ENCODE data around the gene SCLY. TPM values are rescaled to one million over a fixed set of nuclear protein-coding genes. Genes with fewer than 3 reads are reported as not detected.

SCLY gene
- total and polyA plus RNA-seq, 9 donors: 7.3 to 18.0 (median 12.5) TPM

GRCh38 chr2:238143239-238143951 lies 82.6 kb downstream of the SCLY start:
- Histone ChIP-seq H3K36me3 (no peaks in the 10 kb centered on the region), H3K9me3 (no peaks in the 10 kb centered on the region), H3K4me3 (no peak overlapping the region), H3K27me3 (no peaks in the 10 kb centered on the region), H3K4me1 (ENCODE audit: insufficient read depth) (no peaks in the 10 kb centered on the region), H3K27ac (no peak overlapping the region)
- WGBS, 3 donors: 54 to 76% (median 58%) methylated on average over 19 to 20 of the region's 20 CpGs
- DNase-seq: no peak
- intact Hi-C loops (cut with DNase I): no loop called here
- TF ChIP-seq POLR2A (IDR thresholded peaks at IDR 0.05) (no peak), CTCF (IDR thresholded peaks at IDR 0.05) (no peak), EP300 (IDR thresholded peaks at IDR 0.05) (no peak)

GRCh38 chr2:238144262-238144661 lies 83.5 kb downstream of the SCLY start:
- no peak overlapping the region for H3K27ac ChIP-seq
- H3K4me3 ChIP-seq: no peak overlapping the region
- intact Hi-C loops (cut with DNase I): no loop called here
- 81 to 96% (median 91%) methylated on average over 5 of the region's 5 CpGs for WGBS, 3 donors
- no peaks in the 10 kb centered on the region for H3K4me1 ChIP-seq (ENCODE audit: insufficient read depth)
- DNase-seq: no peak
- H3K27me3 ChIP-seq: no peaks in the 10 kb centered on the region
- no peaks in the 10 kb centered on the region for H3K36me3 ChIP-seq
- H3K9me3 ChIP-seq: no peaks in the 10 kb centered on the region
- TF ChIP-seq EP300 (IDR thresholded peaks at IDR 0.05) (no peak), POLR2A (IDR thresholded peaks at IDR 0.05) (no peak), CTCF (IDR thresholded peaks at IDR 0.05) (no peak)

DNA sequence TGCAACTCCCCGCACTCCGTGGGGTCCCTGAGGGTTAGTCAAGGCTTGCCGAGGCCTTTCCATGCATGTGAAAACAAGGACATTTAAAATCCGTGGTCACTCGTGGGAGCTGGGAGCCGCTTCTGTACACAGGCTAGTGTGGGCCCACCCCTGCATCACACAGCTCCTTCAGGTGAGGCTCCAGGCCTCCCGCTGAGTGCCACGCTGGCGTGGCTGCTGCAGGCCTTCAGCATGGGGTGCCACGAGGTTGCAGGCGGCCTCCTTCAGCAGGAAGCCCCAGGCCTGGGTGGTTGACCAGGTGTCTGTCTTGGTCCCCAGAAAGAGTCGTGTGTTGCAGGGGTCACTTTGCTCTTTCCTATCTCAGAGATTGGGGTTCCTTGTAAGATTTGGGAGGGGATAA lies 84.2 kb downstream of the SCLY start:
- no peak for DNase-seq
- no peaks in the 10 kb centered on the region for H3K9me3 ChIP-seq
- 78 to 88% (median 85%) methylated on average over 11 to 12 of the region's 12 CpGs for WGBS, 3 donors
- no peak for TF ChIP-seq EP300 (IDR thresholded peaks at IDR 0.05)
- no peak for TF ChIP-seq CTCF (IDR thresholded peaks at IDR 0.05)
- TF ChIP-seq POLR2A (IDR thresholded peaks at IDR 0.05): no peak
- no peaks in the 10 kb centered on the region for H3K27me3 ChIP-seq
- intact Hi-C loops (cut with DNase I): no loop called here
- no peaks in the 10 kb centered on the region for H3K36me3 ChIP-seq
- H3K27ac ChIP-seq: no peak overlapping the region
- no peak overlapping the region for H3K4me3 ChIP-seq
- no peaks in the 10 kb centered on the region for H3K4me1 ChIP-seq (ENCODE audit: insufficient read depth)

DNA sequence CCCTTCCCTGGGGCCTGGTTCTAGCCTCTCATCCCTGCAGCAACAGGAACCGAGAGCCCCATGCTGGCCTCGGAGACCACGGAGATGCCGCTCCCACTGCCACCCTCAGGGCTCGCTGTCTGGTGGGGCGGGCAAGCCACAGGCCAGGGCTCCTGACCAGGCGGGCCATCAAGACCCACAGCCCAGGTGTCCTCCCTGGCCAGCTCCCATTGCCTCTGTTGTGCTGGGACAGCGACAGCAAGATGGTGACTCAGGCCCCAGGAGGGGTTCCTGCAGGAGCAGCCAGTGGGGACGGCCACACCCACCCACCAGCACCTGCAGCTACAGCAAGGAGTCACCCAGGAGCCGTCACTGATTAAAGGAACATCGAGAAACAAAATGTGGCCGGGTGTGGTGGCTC lies 85.0 kb downstream of the SCLY start:
- no peak for TF ChIP-seq CTCF (IDR thresholded peaks at IDR 0.05)
- TF ChIP-seq POLR2A (IDR thresholded peaks at IDR 0.05): no peak
- intact Hi-C loops (cut with DNase I): no loop called here
- H3K27me3 ChIP-seq: no peaks in the 10 kb centered on the region
- no peak for DNase-seq
- H3K36me3 ChIP-seq: no peaks in the 10 kb centered on the region
- H3K27ac ChIP-seq: no peak overlapping the region
- H3K4me3 ChIP-seq: no peak overlapping the region
- WGBS, 3 donors: 84 to 86% (median 85%) methylated on average over 12 of the region's 12 CpGs
- H3K9me3 ChIP-seq: no peaks in the 10 kb centered on the region
- H3K4me1 ChIP-seq (ENCODE audit: insufficient read depth): no peaks in the 10 kb centered on the region
